MCF 10A (cell line): Measurements from ENCODE around the gene AGAP1. TPM values are rescaled to one million over a fixed set of nuclear protein-coding genes. Genes with fewer than 3 reads are reported as not detected.

Experiments used
- BruUV-seq: library from RNA; stranded (reverse); fragments of 400-500 nt; replicated peaks from 2 replicates; lab custom pipeline; 2021; lab: Mats Ljungman, UMichigan
- CTCF ChIA-PET: fragments of 300-600 bp; sonication (Branson Sonifier 250); formaldehyde crosslinking; extraction: SDS; loops from one replicate; lab custom pipeline; 2021; ENCODE audit warnings: antibody characterized with exemption, inconsistent platforms; lab: Yijun Ruan, JAX
- POLR2A ChIA-PET: fragments of 300-600, 350-650 bp; sonication (Branson Sonifier 250); formaldehyde crosslinking; extraction: SDS; loops from one replicate; lab custom pipeline; 2020; ENCODE audit warnings: antibody characterized with exemption, inconsistent platforms; lab: Yijun Ruan, JAX
- DNase-seq: peaks from one replicate; pipeline ENCODE4 v3.0.0-alpha.2; 2018; ENCODE audit not compliant: unreplicated experiment
- H3K27ac Mint-ChIP-seq: one replicate; pipeline ENCODE4 v1.8.0; 2022; ENCODE audit warnings: mild to moderate bottlenecking, low read depth, mixed read lengths; ENCODE audit not compliant: unreplicated experiment
- H3K27me3 Mint-ChIP-seq: one replicate; pipeline ENCODE4 v1.8.0; 2022; ENCODE audit warnings: mixed read lengths; ENCODE audit not compliant: insufficient read depth, unreplicated experiment
- H3K36me3 Mint-ChIP-seq: one replicate; pipeline ENCODE4 v1.8.0; 2022; ENCODE audit warnings: mild to moderate bottlenecking, moderate library complexity, mixed read lengths; ENCODE audit not compliant: insufficient read depth, unreplicated experiment
- H3K4me1 Mint-ChIP-seq: one replicate; pipeline ENCODE4 v1.8.0; 2022; ENCODE audit warnings: mixed read lengths; ENCODE audit not compliant: insufficient read depth, unreplicated experiment
- H3K4me3 Mint-ChIP-seq: one replicate; pipeline ENCODE4 v1.8.0; 2022; ENCODE audit warnings: mild to moderate bottlenecking, moderate library complexity, mixed read lengths; ENCODE audit not compliant: unreplicated experiment
- H3K9me3 Mint-ChIP-seq: one replicate; pipeline ENCODE4 v1.8.0; 2022; ENCODE audit warnings: mixed read lengths; ENCODE audit not compliant: unreplicated experiment
- intact Hi-C: fragments of 100-400 bp; cut with micrococcal nuclease; formaldehyde crosslinking; loops from 2 replicates; pipeline ENCODE4 v1.14.1; 2022
- total RNA-seq: library from RNA; stranded (reverse); gene quantifications from 2 replicates; pipeline ENCODE4 v1.2.3, GENCODE V29; 2022
- TF ChIP-seq, protein P1 (sequence below): fragments of 200-600 bp; IDR thresholded peaks from one replicate; pipeline ENCODE4 v1.8.0; 2022; ENCODE audit warnings: antibody characterized with exemption, mild to moderate bottlenecking; ENCODE audit not compliant: unreplicated experiment

The AGAP1 gene
- total RNA-seq, 1 experiment from 2014 or later = 41.3 TPM

DNA sequence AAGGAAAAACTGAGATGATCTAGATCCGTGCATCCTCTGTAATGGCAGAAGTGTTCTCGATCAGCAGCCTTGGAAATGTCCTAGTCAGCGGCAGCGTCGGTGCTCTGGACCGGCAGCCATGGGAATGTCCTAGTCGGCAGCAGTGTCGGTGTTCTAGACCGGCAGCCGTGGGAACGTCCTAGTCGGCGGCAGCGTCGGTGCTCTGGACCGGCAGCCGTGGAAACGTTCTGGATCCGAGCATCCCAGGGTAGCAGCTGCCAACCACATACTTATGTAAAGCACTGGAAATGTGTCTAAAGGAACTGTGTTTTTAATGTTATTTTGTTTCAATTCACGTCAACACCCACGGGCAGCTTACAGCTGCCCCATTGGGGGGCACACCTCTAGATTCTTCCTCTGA, 615.6 kb downstream of the AGAP1 start:
- intact Hi-C loops = no loop called here
- POLR2A ChIA-PET = interaction anchor here (0.6 kb wide), 1 partner anchor 23 kb away, joined by 3 read pairs; no protein-coding TSS in a partner anchor

DNA sequence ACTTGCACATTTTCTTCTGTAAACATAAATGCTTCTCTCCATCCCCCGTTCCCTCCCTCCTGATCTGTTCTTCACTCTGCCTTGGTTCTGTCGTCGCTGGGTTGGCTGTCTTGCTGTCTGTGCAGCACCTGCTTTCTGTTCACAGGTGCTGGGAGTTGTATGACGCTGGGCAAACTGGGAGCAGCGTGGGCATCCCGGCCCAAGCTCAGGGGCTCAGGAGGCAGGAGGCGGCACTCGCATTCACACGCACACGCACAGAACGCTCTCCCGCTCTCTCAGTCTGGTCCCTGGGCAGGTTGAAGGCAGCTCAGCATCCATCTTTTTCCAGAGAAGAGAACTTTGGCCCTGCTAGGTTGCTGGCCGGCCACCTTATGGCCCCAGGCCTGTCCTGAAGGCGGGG, 618.6 kb downstream of the AGAP1 start:
- intact Hi-C loops = no loop called here

More for the DNA sequence above, 615.6 kb downstream of the AGAP1 start:
- no TSS peak for BruUV-seq
- Mint-ChIP-seq H3K27me3 (no peaks in the 10 kb centered on the region), H3K9me3 (no peaks in the 10 kb centered on the region), H3K27ac (no peak overlapping the region), H3K4me3 (no peak overlapping the region), H3K4me1 (peaks cover 6% of the 10 kb centered on the region), H3K36me3 (no peaks in the 10 kb centered on the region)
- DNase-seq = no peak
- TF ChIP-seq, protein P1, sequence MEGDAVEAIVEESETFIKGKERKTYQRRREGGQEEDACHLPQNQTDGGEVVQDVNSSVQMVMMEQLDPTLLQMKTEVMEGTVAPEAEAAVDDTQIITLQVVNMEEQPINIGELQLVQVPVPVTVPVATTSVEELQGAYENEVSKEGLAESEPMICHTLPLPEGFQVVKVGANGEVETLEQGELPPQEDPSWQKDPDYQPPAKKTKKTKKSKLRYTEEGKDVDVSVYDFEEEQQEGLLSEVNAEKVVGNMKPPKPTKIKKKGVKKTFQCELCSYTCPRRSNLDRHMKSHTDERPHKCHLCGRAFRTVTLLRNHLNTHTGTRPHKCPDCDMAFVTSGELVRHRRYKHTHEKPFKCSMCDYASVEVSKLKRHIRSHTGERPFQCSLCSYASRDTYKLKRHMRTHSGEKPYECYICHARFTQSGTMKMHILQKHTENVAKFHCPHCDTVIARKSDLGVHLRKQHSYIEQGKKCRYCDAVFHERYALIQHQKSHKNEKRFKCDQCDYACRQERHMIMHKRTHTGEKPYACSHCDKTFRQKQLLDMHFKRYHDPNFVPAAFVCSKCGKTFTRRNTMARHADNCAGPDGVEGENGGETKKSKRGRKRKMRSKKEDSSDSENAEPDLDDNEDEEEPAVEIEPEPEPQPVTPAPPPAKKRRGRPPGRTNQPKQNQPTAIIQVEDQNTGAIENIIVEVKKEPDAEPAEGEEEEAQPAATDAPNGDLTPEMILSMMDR = no peak
- CTCF ChIA-PET = no interaction called here

DNA sequence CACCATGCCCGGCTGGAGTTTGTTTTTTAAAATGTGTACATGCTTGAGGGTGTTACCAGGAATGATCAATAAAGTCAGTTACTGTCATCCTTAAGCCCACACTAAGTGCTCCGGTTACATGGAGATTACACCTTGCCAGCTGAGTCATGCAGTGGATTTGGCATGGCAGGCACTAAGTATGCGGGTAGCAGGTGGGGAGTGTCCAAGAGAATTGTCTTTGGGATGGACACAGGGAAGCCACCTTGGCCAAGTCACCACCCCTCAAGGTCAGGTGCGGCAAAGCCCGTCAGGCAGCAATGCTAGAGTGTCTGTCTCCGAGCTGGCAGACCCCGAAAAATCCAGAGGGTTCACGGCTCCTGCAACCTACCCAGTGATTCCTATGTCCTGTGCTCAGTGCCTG, 619.6 kb downstream of the AGAP1 start:
- H3K36me3 Mint-ChIP-seq = no peaks in the 10 kb centered on the region
- H3K9me3 Mint-ChIP-seq = no peaks in the 10 kb centered on the region
- no peak overlapping the region for H3K4me3 Mint-ChIP-seq
- intact Hi-C loops = no loop called here
- peaks cover under 1% of the 10 kb centered on the region for H3K4me1 Mint-ChIP-seq
- DNase-seq = peak; percentile 14
- ChIA-PET POLR2A (interaction anchor here (0.6 kb wide), 1 partner anchor 1825 kb away, joined by 3 read pairs; no protein-coding TSS in a partner anchor), CTCF (interaction anchor here (0.6 kb wide), 1 partner anchor 30 kb away, joined by 3 read pairs; no protein-coding TSS in a partner anchor)
- no TSS peak for BruUV-seq
- TF ChIP-seq, protein P1 = no peak
- no peak overlapping the region for H3K27ac Mint-ChIP-seq
- no peaks in the 10 kb centered on the region for H3K27me3 Mint-ChIP-seq

More for the DNA sequence above, 618.6 kb downstream of the AGAP1 start:
- TF ChIP-seq, protein P1 = no peak
- DNase-seq = no peak
- Mint-ChIP-seq H3K4me1 (peaks cover 6% of the 10 kb centered on the region), H3K4me3 (no peak overlapping the region), H3K36me3 (no peaks in the 10 kb centered on the region), H3K27ac (no peak overlapping the region), H3K27me3 (no peaks in the 10 kb centered on the region), H3K9me3 (no peaks in the 10 kb centered on the region)
- ChIA-PET CTCF (no interaction called here), POLR2A (no interaction called here)
- no TSS peak for BruUV-seq

DNA sequence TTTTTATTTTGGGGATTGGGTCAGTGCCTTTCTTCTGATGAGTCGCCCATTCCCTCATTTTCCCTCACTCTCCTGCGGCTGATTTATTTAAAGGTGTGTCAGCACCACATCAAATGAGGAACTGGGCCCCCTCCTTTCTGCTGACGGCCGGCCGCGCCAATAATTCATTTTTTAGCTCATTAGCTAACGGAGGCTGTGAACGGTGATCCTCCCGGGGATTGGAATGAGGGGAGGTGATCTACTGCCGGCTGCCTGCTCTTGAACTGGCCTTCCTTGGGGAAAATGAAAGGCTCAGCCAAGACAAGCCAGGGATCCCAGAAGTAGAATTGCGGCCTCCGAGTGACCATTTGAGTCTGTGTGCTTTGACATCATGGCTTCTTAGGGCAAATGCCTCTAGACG, 620.1 kb downstream of the AGAP1 start:
- no peaks in the 10 kb centered on the region for H3K4me1 Mint-ChIP-seq
- no peaks in the 10 kb centered on the region for H3K36me3 Mint-ChIP-seq
- H3K4me3 Mint-ChIP-seq = no peak overlapping the region
- TF ChIP-seq, protein P1 = no peak
- no peak overlapping the region for H3K27ac Mint-ChIP-seq
- POLR2A ChIA-PET = no interaction called here
- intact Hi-C loops = no loop called here
- BruUV-seq = no TSS peak
- no peaks in the 10 kb centered on the region for H3K27me3 Mint-ChIP-seq
- H3K9me3 Mint-ChIP-seq = no peaks in the 10 kb centered on the region
- DNase-seq = no peak
- CTCF ChIA-PET = interaction anchor here (0.6 kb wide), 1 partner anchor 30 kb away, joined by 3 read pairs; no protein-coding TSS in a partner anchor
